Inflammatory macrophage treated with lipopolysaccharide for 1 hour (primary cell): ENCODE data around the gene RPS6KA5.
A peak's percentile ranks its signal among the peaks of the same experiment; 100 is the strongest.
"Not testable (repeated sequence)": the region's sequence is repeated elsewhere in the genome, so short reads cannot be mapped to it uniquely, and the experiment has no call there.

Experiments used
- DNase-seq, 2 donors: peaks; one replicate each; pipeline ENCODE4 v3.0.0-alpha.2; 2020 to 2022

The RPS6KA5 gene

DNA sequence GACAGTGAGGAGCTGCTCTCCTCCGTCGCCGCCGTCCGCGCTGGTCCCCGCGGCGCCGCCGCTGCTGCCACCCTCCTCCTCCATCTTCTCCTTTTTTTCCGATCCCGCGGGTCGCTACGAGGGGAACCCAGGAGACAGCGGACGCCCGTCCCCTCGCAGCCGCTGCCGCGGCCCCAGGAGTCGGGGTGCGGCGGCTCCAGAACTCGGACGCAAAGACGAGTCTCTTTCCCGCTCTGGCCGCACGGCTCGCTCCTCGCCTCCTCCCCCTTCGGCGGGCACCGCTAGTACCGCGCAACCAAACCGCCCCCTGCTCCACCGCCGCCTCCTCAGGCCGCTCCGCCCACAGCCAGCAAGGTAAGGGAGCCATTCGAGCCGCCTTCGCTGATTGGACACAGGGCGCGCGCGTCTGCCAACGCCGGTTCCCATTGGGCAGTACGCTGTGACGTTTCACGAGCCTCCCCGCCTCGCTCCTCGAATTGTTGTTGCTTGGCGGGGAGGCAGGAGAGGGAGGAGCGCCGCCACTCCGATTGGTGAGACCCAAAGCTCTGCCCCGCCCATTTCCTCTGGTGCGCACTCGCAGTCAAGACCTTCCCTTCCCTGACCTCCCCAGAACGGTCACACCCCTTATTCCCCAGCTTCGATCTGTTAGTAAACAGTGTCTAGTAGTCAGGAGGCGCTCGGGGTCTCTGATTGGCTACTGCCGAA lies at the start of gene RPS6KA5:
TSS of gene RPS6KA5 (minus strand) at position 291 of the 705 bp plus-strand sequence. CDS start at position 84, 207 bp downstream.
- peak; percentile 99 to 100 for DNase-seq

DNA sequence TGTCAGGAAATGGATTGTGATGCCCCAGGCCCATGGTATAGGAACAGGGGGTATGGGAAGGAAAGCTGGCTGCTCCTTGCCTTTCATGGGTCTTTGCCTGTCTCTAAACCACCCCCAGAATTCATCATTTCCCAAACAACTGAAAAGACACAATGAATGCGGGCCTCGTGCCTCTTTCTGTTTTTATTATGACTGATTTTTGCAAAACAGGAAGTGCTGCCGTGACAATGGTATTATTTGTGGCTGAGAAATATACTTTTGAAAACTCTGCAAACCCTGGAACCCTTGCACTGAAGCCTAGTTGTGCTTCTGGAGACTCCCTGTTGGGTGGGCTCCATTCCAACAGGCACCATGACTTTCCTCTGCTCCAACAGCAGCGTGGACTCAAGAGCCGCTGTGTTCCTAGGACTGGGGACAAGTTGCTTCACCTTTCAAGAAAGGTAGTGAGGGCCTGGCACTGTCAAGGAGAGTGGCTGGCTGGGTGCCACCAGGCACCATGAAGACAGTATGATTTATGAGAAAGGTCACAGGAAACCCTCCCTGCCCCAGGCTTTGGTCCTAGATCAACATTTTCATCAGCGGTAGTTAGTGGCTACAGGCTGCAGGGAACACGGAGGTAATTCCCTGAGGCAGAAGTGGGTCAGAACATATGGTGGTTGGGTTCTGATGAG lies 48.6 kb upstream of the RPS6KA5 start:
- DNase-seq, result peak in 1 of 2 donors; percentile 25

DNA sequence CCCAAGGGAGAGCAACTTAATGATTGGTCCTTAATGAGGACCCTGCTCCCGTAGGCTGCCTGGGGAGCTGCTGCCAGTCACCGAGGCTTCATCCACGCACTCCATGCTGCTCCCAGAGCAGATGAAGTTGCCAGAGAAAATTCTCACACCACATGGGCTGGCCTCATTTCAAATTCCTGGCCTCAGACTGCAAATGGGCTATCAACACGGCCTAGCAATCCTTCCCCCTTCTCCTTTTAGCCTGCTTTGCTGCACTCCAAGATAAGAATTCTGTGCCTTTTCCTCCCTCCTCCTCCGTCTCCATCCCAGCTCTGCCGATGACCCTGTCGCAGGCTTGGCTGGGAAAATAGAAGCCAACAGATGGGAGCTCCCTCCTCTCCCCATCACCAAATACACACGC lies 42.7 kb upstream of the RPS6KA5 start:
- no peak for DNase-seq

DNA sequence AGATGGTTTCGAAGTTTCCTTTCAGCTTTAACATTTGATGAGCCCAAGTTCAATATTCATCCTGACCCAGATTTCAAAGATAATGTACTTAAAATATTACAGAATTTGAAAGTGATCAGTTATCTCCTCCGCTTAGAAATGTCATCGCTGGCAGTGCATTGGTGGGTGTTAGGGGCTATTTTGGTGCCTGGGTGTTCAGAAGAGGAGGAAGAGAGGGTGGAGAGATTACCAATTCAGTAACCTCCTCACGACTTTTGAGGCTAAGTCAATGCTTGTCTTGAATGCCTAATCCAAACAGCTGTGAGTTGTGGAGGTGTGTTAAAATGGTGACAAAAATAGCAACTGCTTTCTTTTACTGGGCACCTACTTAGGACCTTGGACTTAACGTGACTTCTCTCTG lies 39.7 kb upstream of the RPS6KA5 start:
- no peak for DNase-seq

DNA sequence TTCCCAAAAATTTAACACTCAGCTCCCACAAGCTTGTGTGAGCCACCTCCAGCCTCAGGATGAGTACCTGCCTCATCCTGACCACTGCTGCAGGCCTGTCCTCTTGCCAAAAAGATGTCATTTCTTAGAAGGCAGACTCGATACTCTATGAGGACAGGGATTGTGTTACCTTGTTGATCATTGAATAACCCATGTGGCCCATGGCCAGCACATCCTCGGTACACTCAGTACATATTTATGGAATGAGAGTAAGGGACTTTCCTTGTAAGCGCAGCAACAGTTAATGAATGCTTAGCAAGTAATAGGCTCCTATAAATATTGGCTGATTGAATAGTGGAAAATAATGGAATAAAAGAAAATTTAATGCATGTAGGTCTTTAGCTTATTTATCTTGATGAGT lies 38.1 kb upstream of the RPS6KA5 start:
- no peak for DNase-seq

DNA sequence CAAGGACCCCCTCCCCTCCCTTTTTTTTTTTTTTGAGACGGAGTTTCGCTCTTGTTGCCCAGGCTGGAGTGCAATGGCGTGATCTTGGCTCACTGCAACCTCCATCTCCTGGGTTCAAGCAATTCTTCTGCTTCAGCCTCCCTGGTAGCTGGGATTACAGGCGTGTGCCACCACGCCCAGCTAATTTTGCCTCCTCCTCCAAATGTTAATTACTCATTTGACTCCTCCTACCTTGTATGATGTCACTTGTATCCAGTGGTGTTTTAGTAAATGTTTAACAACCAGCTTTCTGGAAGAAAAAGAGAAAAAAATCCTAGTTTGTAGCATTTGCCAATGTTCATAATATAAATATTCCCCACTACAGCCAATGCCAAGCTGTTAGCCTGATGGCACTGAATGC lies 37.2 kb upstream of the RPS6KA5 start:
- DNase-seq, result not testable (repeated sequence)

DNA sequence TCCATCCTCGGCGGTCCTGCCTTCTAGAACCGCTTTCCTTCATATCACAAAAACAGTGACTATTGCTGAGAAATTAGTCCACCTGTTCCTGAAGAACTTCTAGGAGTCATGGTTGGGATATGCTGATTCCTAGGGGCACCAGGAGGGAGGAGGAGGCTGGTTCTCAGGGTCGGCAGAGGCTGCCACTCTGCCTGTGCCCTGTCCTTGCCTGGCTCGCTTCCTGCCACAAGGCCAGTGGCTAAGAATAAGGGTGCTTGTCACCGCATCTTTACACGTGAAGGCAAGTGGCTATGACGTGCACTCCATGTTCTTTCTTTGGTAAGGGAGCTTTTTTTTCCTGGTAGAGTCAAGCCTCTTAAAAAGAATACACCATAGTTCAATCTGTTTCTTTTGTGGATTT lies 34.7 kb upstream of the RPS6KA5 start:
- DNase-seq, result no peak

DNA sequence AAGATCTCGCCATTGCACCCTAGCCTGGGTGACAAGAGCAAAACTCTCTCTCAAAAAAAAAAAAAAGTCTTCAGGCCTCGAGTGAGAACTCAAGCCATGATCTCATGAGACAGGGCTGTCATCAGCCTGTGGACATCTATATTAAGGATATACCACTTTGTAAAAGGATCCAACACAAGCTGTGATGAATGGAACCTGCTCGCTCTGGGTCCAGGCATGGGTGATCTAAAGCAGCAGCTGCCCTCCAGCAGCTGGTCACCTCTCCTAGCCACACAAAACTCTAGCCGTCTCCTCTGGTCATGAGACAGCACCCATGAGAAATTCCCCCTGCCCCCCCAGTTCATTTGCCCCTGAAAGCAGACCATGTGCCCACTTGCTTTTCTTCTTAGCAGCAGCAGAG lies 34.3 kb upstream of the RPS6KA5 start:
- DNase-seq, result no peak

DNA sequence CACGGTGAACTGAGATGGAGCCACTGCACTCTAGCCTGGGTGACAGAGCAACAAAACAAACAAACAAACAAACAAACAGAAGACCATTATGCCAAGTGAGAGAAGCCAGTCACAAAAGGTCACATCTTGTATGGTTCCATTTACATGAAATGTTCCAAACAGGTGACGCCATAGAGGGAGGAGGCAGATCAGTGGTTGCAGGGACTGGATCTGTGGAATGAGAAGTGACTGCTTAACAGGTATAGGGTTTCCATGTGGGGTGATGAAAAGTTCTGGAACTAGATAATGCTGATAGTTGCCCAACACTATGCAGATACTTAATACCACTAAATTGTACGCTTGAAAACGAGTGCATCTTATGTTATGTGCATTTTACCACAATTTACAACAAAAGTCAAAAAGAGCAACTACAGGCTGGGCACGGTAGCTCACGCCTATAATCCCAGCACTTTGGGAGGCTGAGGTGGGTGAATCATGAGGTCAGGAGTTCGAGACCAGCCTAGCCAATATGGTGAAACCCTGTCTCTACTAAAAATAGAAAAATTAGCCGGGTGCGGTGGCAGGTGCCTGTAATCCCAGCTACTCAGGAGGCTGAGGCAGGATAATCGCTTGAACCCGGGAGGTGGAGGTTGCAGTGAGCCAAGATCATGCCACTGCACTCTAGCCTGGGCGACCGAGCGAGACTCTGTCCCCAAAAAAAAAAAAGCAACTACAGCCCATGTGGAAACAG lies 33.5 kb upstream of the RPS6KA5 start:
- DNase-seq, result not testable (repeated sequence)

DNA sequence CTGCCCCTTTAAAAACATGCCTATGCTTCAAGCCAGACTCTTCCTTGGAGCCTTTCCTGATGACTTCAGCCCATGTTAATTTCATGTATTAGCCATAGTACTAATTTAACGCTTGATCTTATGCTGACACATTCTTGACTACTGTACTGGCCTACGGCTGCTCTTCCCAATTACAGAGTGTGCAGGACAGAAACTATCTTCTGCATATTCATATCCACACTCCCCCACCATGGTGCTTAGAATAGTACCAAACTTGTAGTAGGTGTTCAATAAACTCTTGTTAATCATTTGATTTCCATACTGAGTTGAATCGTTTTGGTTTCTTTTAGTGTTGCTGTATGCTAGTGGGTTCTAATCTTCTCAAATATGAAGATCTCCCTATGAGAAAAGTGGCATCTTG lies 31.6 kb upstream of the RPS6KA5 start:
- DNase-seq, result no peak

DNA sequence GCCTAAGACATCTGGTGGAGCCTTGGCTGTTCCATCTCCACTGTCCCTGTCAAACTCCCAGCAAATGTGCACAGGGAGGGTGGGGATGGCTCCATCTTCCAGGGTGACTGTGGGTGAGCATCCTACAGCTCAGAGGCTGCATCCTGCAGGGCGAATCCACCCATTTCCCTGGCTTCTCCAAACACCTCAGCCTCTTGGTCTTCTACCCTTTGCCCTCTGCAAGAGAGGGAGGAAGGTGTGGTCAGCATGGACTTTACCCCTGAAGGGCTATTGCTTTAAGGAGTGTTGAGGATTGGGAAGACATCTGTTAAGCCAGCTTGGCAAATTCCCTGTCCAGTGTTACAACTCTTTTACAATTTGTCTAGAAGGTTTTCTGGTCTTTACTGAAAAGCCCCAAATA lies 30.3 kb upstream of the RPS6KA5 start:
- DNase-seq, result no peak

DNA sequence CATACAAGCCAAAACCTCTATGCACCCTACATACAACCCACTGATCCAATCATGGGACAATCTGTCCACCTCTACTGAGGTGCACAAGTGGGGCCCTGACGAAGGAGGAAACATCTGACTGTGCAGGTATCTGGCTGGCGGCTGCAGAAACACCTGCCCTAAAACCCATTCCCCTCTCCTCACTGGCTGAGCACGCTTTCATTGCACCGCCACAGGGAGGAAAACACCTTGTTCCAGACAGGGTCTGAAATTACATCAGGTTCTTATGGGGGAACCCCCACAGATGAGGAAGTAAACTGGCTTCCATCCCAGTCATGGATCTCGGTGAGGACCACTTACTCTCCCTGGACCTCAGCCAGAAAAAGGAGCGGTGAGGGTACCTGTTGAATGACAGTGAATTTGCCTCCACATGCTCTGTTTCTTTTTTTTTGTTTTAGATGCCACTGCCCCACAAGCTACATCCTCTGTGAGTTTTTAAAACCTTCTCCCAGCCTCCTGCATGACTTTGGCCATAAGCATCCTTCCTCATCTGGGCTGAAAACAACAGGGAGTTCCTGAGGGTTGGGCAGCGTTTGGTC lies 29.6 kb upstream of the RPS6KA5 start:
- no peak for DNase-seq

DNA sequence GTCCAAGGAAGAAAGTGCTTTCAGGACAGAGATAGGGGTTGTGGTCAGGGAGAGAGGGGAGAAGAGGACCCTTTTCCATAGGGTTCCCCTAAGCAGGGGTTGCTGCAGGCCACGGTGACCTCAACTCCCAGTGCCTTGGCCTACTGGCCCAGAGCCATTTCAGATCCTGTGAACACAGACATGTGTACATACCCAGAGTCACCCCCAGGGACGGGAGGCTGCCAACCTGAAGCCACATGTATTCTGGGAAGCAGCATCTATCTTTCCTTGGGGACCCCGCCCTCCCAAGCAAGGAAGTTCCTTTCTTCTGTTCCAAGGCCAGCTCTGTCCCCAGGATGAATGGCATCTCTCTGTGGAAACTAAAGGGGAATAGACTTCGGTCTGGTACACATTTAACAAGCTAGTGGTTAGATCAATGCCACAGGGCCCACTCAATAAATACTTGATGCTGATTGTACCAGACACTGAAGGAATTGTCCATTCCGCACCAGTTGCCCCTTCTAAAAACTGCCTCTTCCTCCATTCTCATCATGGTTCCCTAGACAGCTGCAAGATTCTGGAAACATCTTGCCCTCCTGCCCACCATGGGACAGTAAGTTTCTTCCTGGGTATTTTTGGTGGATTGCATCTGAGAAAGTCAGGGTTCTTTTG lies 28.3 kb upstream of the RPS6KA5 start:
- DNase-seq, result no peak

DNA sequence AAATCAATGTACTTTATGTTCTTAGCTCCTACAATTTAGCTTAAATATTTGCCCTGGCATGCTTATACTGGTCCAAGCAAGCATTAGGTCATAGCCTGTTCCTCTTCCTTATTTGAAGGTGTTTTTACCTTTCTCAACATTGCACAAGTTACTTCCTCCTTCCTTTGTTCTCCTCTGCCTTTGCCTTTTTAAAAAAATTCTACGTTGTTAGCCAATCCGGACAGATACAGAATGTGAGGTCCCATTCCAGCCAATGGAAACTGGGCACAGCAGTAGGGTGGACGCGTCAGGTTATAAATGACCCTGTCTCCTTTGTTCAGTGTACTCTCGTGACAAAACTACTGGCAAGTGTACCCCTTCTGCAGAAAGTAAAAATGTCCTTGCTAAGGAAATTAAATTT lies 27.0 kb upstream of the RPS6KA5 start:
- DNase-seq, result not testable (repeated sequence)

DNA sequence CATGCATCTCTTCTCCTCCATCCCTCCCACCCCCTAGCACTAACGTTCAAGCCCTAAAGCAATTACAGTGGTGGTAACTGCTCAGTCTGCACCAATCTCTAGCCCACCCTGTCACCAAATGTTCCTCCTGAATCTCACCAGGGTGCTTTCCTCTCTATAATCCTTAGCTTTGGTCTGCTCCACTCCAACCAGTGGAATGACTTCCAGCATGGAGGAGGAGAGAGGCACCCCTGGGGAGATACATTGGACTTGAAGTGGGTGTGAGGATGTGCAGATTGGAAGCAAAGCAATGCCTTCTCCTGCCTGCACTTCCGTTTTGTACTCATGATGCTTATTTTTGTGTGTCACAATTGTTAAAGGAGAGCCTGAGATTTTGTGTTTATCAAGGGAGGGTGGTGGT lies 24.1 kb upstream of the RPS6KA5 start:
- no peak for DNase-seq

DNA sequence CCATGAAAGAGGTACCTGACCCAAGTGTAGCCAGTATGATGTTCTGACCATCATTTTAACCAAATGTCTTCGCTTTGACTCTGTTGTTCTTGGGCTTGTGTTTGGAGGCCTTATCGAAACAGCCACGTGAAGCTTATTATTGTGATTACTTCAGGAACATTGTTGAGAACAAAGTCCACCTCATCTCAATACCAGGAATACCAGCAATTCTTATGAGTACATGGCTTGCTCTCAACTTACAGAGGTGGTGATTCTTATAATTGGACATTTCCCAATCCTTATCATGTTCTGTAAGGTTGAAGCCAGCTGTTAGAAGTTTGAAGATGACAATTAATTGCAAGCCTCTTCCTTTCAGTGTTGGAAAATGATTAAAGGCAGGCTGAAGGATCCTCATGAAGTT lies 21.8 kb upstream of the RPS6KA5 start:
- no peak for DNase-seq

DNA sequence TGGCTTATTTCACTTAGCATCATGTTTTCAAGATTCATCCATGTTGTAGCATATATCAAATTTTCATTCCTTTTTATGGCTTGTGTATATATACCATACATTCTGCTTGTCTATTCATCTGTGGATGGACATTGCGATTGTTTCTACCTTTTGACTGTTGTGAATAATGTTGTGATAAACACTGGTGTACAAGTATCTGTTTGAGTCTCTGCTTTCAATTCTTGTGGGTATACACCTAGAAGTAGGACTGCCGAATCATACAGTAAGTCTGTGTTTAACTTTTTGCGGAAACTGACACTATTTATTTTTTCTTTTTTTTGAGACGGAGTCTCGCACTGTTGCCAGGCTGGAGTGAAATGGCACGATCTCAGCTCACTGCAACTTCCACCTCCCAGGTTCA lies 19.6 kb upstream of the RPS6KA5 start:
- DNase-seq, result no peak

DNA sequence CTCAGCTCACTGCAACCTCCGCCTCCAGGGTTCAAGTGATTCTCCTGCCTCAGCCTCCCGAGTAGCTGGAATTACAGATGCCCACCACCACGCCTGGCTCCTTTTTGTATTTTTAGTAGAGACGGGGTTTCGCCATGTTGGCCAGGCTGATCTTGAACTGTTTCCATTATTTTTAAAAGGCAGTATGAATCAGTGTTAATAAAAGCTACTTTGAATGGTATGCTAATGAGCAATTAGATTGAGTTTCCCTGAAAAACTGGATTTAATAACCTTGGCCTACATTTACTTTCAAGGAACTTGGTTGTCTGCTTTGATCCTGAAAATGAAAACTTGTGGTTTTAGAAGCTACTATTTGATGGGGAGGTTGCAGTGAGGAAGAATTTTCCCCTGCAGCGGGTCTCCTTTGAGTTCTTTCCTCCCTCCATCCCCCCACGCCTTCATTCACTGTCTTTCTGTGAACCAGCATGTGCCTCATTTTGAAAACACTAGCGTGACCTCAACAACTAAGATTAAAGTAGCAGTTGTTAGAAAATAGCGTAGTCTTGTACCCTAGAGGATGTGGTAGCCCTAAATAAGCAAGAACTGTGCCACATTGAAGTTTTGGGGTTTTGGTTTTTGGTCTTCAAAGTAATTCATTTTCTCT lies 17.8 kb upstream of the RPS6KA5 start:
- no peak for DNase-seq

DNA sequence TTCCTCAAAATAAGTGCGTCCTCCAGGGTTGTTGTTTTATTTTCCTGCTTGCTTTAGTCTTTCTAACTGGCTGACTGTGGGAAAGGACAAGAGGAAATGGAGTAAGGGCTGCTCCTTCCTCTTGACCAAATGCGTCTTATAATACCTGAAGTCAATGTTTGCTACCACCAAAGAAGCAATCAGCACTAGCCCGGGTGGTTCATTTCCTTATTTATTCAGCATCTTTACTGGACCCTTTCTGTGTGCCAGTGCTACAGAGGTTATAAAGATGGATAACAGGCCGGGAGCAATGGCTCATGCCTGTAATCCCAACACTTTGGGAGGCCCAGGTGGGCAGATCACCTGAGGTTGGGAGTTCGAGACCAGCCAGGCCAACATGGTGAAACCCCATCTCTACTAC lies 15.1 kb upstream of the RPS6KA5 start:
- DNase-seq, result no peak

DNA sequence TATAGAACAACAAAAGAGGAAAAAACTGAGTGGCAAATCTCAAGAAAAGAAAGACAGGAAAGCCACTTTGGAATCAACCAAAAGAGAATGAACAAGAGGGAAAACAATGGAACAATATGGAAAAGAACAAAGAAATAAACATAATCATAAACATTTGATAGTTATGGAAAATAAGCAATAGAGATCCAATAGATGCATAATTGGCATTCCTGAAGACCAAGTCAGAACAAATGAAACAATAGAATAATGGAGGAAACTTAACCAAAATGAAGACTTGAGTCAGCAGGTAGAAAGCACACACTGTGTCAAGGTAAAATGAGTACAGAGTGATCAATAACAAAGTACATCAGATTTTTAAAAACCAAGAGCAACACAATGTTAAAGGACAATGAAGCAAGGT lies 10.1 kb upstream of the RPS6KA5 start:
- DNase-seq, result no peak

DNA sequence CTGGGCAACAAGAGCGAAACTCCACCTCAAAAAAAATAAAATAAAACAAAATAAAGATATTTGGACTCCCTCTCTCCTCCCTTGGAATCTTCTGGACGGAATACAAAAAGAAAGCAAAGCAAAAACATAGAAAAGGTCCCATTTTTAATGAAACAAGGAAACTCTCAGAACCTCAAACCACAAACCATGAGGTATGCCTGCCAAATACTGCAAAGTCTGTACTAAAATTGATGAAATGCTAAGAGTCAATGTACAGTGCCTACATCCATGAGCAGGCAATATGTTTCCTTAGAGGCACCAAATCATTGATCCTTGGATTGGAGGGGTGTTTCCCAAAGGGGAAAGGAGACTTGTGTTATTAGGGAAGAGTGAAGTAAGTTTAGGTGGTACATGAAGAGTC lies 8.2 kb upstream of the RPS6KA5 start:
- DNase-seq, result no peak

DNA sequence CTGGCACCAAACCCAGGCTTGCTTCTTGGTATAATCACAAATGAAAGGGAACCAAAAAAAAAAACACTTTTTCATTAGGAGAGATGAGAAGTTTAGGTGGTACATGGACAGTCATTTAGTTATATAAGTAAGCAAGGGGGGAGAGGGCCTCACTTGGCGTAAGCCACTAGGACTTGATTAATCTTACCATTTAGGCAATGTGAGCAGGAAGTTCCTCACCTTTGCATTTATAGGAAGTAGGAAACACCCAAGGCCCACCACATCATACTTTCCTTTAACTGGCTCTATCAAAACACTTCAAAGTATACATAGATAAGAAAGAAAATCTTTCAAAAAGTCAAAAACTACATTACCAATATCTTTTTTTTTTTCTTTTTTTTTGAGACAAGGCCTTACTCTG lies 6.7 kb upstream of the RPS6KA5 start:
- DNase-seq, result no peak

DNA sequence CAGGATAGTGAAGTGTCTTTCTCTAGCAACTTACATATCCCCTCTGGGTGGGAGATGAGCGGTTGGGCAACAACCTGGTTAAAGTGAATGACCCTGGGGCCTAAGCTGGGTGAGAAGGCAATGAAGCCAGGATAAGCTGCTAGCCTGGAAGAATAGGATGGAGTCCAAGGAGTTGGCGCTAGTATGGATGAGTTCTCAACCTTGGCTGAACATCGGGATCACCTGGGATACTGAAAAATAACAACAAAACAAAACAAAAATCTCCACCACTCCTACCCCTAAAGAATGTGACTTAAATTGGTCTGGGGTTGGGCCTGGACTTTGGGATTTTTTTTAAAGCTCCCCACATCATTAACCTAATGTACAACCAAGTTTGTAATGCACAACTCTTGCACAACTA lies 4.8 kb upstream of the RPS6KA5 start:
- no peak for DNase-seq
